GM21447 (cell line): ENCODE results near the gene PBRM1.

ENCODE experiments used
- ATAC-seq: cut with Tn5 transposase; IDR thresholded peaks from one replicate; pipeline ENCODE4 v1.9.1; 2021; ENCODE audit not compliant: unreplicated experiment

The PBRM1 gene

DNA sequence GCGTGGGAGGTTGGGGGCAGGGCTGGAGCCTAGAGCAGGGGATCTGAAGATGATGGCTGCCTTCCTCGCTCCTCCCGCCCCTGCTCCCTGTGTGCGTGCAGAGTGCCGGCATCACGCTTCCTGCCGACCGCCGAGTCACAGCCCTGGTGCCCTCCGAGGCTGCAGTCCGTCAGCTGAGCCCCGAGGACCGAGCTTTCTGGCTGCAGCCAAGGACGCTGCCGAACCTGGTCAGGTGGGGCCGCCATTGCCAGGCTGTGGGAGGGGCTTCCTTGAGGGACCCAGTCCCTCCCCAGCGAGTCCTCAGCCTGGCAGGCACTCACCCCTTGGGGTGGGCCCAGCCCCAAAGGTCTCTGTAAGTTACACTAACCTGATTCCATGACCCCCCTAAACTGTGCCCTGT is 173.0 kb downstream of the PBRM1 start:
- no peak for ATAC-seq

DNA sequence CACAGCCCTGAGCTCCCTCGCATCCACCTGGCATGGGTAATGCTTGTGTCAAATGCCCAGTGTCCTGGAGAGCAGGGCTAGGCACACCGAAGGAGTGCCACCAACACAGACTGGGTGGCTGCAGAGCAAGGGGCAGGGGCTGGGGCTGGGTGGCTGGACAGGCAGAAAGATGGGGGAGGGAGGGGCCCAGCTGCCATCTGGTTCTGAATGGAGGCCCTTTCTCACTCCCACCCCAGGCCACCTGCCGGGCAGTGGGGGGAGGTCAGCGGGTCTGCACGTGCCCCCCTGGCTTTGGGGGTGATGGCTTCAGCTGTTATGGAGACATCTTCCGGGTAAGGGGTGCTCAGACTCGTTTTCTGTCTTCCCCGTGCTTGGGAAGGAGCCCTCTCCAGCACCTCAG is 173.6 kb downstream of the PBRM1 start:
- no peak for ATAC-seq

DNA sequence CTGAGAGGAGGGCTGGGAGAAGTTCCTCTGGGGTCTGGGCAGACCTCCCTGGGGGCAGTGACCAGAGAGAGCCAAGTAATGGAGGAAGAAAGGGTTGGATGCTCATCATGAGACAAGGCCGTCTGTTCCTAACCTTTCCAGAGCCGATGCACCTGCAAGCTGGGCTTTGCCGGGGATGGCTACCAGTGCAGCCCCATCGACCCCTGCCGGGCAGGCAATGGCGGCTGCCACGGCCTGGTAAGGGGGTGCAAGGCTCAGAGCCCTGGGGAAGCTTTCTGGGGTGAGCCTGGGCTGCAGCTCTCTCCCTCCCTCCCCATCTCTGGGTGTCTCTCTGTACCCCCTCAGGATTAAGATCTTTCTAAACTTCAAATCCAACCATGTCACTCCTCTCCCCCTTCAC is 174.2 kb downstream of the PBRM1 start:
- ATAC-seq, result no peak

DNA sequence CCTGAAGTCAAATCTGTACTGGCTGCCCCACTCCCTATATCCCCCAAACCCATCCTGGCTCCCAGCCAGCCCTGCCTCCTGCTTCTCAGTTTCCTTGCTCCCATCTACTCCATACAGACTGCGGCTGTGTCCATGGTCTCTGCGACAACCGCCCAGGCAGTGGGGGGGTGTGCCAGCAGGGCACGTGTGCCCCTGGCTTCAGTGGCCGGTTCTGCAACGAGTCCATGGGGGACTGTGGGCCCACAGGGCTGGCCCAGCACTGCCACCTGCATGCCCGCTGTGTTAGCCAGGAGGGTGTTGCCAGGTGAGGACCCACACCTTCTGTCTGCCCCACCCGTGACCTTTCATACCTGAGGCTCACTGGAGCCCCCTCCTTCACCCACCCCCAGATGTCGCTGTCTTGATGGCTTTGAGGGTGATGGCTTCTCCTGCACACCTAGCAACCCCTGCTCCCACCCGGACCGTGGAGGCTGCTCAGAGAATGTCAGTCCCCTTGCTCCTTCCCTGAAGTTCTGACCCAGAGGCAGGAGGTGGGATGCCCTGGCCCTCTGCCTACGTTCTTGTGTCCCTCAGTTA is 175.9 kb downstream of the PBRM1 start:
- no peak for ATAC-seq

- no peak for ATAC-seq
Measured at GRCh38 chr3:52507359-52507758, 178.4 kb downstream of the PBRM1 start.

DNA sequence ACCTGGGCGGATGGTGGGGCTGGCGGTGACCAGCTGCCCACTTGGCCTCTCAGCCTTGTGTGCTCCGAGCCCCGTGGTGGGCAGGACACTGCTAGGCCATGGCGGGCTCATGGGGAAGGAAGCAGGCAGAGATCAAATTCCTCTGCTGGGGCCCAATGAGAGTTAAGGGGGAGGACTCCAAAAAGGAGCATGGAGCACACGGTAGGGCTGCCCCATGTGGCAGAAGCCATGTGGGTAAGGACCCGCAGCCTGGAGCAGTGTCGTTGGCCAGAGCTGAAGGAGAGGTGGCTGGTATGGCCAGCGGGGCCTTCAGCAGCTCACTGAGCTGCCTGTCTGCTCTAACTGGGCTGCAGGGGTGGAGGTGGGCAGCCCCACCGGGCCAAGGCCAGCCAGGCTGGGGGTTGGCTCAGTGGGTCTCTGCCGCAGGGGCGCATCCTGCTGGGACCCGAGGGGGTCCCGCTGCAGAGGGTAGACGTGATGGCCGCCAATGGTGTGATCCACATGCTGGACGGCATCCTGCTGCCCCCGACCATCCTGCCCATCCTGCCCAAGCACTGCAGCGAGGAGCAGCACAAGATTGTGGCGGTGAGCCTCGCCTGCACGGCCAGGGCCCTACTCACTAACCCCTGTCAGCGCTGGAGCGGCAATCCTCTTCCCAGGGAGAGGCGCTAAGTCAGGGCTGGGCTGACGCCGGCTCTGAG is 179.3 kb downstream of the PBRM1 start:
- no peak for ATAC-seq

- ATAC-seq, result no peak
Measured at GRCh38 chr3:52504977-52505376, 180.7 kb downstream of the PBRM1 start.

- no peak for ATAC-seq
Measured at GRCh38 chr3:52503788-52504424, 181.8 kb downstream of the PBRM1 start.

DNA sequence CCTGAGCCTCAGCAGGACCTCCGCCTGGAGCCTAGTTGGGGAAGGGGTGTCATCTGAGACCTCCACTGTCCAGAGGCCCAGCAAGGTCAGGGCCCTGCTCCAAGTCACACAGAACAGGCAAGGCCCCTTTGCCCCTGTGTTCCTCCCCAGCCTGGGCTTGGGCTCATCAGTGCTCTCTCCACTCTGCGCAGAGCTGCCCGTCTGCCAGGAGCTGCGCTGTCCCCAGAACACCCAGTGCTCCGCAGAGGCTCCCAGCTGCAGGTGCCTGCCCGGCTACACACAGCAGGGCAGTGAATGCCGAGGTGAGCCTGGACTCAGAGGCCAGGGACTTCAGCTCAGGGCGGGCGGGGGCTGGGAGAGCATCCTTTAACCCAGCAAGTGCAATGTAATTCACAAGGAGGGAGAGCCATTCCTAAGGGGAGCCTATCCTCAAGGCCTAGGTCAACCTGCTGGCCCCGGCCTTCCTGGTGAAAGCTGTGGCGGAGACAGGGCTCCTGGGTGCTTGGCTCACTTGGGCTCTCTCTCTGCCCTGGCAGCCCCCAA is 182.8 kb downstream of the PBRM1 start:
- ATAC-seq, result no peak

GRCh38 chr3:52502001-52502400 is 183.7 kb downstream of the PBRM1 start:
- ATAC-seq, result no peak

DNA sequence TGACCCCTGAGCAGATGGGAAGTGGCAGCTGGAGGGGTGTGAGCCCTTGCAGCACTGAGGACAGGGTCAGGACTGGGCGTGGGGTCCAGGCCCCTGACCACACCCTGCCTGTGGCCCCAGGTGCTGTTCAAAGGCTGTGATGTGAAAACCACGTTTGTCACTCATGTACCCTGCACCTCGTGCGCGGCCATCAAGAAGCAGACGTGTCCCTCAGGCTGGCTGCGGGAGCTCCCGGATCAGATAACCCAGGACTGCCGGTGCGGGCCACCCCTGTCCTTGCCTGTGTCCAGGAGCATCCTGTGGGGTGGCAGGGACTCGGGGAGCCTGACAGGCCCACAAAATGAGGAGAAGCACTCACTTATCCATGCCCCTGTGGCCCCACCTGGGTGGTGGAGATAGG is 184.7 kb downstream of the PBRM1 start:
- ATAC-seq, result no peak

DNA sequence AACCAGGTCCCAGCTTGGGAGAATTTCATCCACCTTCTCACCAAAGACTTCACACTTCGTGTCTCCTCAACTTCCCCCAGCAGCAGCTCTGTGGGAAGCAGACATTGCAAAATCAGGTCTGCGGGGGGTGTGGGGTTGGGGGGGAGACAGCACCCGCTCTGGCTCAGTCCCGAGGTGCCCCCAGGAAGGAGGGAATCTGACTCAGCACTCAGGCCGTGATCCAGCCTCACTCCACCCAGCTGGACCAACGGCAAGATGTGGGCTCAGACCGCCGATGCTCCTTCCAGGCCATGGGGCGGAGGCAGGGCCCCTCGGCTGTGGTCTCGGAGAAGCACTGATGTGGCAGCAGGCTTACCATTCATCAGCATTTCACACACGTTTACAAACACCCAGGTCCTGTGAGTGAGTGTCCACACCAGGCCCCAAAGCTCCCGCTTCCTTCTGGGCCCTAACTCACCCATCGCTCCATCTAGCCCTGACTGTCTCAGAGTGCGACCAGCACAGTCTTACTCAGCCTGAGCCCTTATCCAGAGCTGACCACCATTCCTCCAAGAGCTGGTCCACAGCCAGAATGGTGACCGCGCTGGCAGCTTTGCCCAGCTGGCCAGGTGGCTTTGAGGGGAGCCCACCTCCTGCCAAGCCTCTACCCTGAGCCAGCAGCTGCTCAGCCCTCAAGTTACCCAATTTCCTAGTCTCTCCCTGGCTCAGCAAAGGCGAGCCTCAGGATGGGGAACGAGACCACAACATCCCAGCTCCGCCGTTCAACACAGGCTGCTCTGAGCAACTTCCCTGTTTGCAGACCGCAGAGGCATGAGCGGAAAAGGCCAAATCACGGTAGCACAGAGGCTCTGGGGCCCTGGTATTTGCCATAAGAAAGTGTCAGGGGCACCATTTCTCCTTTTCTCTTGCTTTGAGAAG is 187.3 kb downstream of the PBRM1 start:
- no peak for ATAC-seq

- ATAC-seq, result no peak
Measured at GRCh38 chr3:52495777-52496602, 189.7 kb downstream of the PBRM1 start.
